H1 (cell line): Measurements from ENCODE around the gene MED16. TPM values are rescaled to one million over a fixed set of nuclear protein-coding genes. Genes with fewer than 3 reads are reported as not detected.

Source experiments
- CTCF ChIA-PET: fragments of 300-600 bp; sonication (Branson Sonifier 250); formaldehyde crosslinking; loops from one replicate; lab custom pipeline; 2021; ENCODE audit not compliant: partially characterized antibody; lab: Charles Lee
- POLR2A ChIA-PET: fragments of 300-600 bp; sonication (Branson Sonifier 250); formaldehyde crosslinking; loops from one replicate; lab custom pipeline; 2021; ENCODE audit warnings: inconsistent platforms; ENCODE audit not compliant: partially characterized antibody; lab: Charles Lee
- DNase-seq, 2 experiments: peaks; one replicate each; pipeline versions ENCODE4 v3.0.0 to v3.0.0-alpha.2; 2010 to 2022; ENCODE audit warnings: low spot score in 2 of 2, low read depth in 1 of 2, mixed read lengths in 1 of 2
- FAIRE-seq: peaks from 2 replicates; lab custom pipeline; 2011; peaks lifted over from hg19 to GRCh38; lab: Jason Lieb, UNC
- H2AFZ ChIP-seq: 2 replicates; pipeline ENCODE4 v1.8.1; 2012; ENCODE audit warnings: low read length, inconsistent platforms
- H2AK5ac ChIP-seq: 2 replicates; pipeline ENCODE4 v1.6.1; 2013; ENCODE audit warnings: low read depth, low read length
- H2BK120ac ChIP-seq: replicated peaks from 2 replicates; pipeline ENCODE3; 2013; ENCODE audit warnings: low read depth, low read length, inconsistent platforms
- H2BK12ac ChIP-seq: 2 replicates; pipeline ENCODE4 v1.6.1; 2013; ENCODE audit warnings: low read depth, low read length
- H2BK15ac ChIP-seq: 2 replicates; pipeline ENCODE4 v1.6.1; 2013; ENCODE audit warnings: low read length
- H2BK20ac ChIP-seq: 2 replicates; pipeline ENCODE4 v1.6.1; 2013; ENCODE audit warnings: low read length
- H2BK5ac ChIP-seq: 2 replicates; pipeline ENCODE4 v1.6.1; 2013; ENCODE audit warnings: low read depth, low read length
- H3K14ac ChIP-seq: 2 replicates; pipeline ENCODE4 v1.6.1; 2013; ENCODE audit warnings: inconsistent platforms; ENCODE audit not compliant: insufficient read length
- H3K18ac ChIP-seq: 2 replicates; pipeline ENCODE4 v1.6.1; 2013; ENCODE audit warnings: low read length; ENCODE audit errors: extremely low read depth
- H3K23ac ChIP-seq: 2 replicates; pipeline ENCODE4 v1.6.1; 2013; ENCODE audit warnings: inconsistent platforms; ENCODE audit not compliant: insufficient read length
- H3K23me2 ChIP-seq: 2 replicates; pipeline ENCODE4 v1.6.1; 2013; ENCODE audit warnings: low read depth, low read length
- H3K27ac ChIP-seq: 2 replicates; pipeline ENCODE4 v1.6.1; 2011; ENCODE audit warnings: low read depth, low read length, inconsistent platforms
- H3K27me3 ChIP-seq, 4 experiments: replicated peaks in 1 of 4; 1 replicate in 1 of 4; 2 replicates in 3 of 4; pipeline versions ENCODE4 v1.6.1 to v1.8.1; 2011 to 2013; ENCODE audit warnings: low read length in 3 of 4, mild to moderate bottlenecking in 3 of 4, inconsistent platforms in 2 of 4, mixed read lengths in 2 of 4, moderate library complexity in 1 of 4; ENCODE audit not compliant: control insufficient read depth in 3 of 4, insufficient read depth in 3 of 4; ENCODE audit errors: extremely low read depth in 1 of 4
- H3K36me3 ChIP-seq, 4 experiments: 2 replicates each; pipeline versions ENCODE4 v1.6.1 to v1.8.1; 2011 to 2013; ENCODE audit warnings: mild to moderate bottlenecking in 4 of 4, low read length in 3 of 4, moderate library complexity in 2 of 4, control low read depth in 1 of 4, inconsistent platforms in 1 of 4; ENCODE audit not compliant: insufficient read depth in 4 of 4, control insufficient read depth in 2 of 4
- H3K4ac ChIP-seq: replicated peaks from 2 replicates; pipeline ENCODE3; 2013; ENCODE audit warnings: low read length, low read depth, mixed read lengths, inconsistent platforms; ENCODE audit not compliant: insufficient read length
- H3K4me1 ChIP-seq, 4 experiments: replicated peaks in 1 of 4; 1 replicate in 1 of 4; 2 replicates in 3 of 4; pipeline versions ENCODE4 v1.6.1 to v1.8.1; 2011 to 2013; ENCODE audit warnings: low read length in 3 of 4, inconsistent platforms in 2 of 4, mixed read lengths in 1 of 4; ENCODE audit not compliant: insufficient read depth in 4 of 4, control insufficient read depth in 3 of 4
- H3K4me2 ChIP-seq, 2 experiments: 2 replicates each; pipeline versions ENCODE4 v1.6.1 to v1.8.1; 2011 to 2013; ENCODE audit warnings: low read depth in 2 of 2, low read length in 2 of 2, control low read depth in 1 of 2, inconsistent platforms in 1 of 2, mild to moderate bottlenecking in 1 of 2; ENCODE audit not compliant: insufficient read depth in 1 of 2
- H3K4me3 ChIP-seq, 4 experiments: fragments of 200-600, 300-600 bp in 1 of 4; sonication (generic), shearing (Covaris generic), sonication (Bioruptor Twin) in 1 of 4; 2 replicates each; pipeline versions ENCODE4 v1.5.1 to v1.8.1; 2011 to 2016; ENCODE audit warnings: low read length in 4 of 4, low read depth in 3 of 4, control low read depth in 2 of 4, inconsistent platforms in 2 of 4, mild to moderate bottlenecking in 2 of 4, mixed read lengths in 1 of 4, moderate library complexity in 1 of 4; ENCODE audit not compliant: insufficient read depth in 2 of 4; ENCODE audit errors: extremely low read depth in 1 of 4
- H3K56ac ChIP-seq: replicated peaks from 2 replicates; pipeline ENCODE3; 2013; ENCODE audit warnings: low read depth, mild to moderate bottlenecking, mixed read lengths, low read length, inconsistent platforms; ENCODE audit not compliant: insufficient read length
- H3K79me1 ChIP-seq: 2 replicates; pipeline ENCODE4 v1.6.1; 2013; ENCODE audit warnings: low read depth, low read length, control low read depth
- H3K79me2 ChIP-seq, 2 experiments: 2 replicates each; pipeline versions ENCODE4 v1.6.1 to v1.8.1; 2012 to 2013; ENCODE audit warnings: low read length in 2 of 2, mild to moderate bottlenecking in 2 of 2, inconsistent platforms in 1 of 2; ENCODE audit not compliant: insufficient read depth in 2 of 2, control insufficient read depth in 1 of 2
- H3K9ac ChIP-seq, 4 experiments: replicated peaks in 1 of 4; 1 replicate in 1 of 4; 2 replicates in 3 of 4; pipeline versions ENCODE4 v1.6.1 to v1.8.1; 2011 to 2013; ENCODE audit warnings: low read depth in 3 of 4, low read length in 3 of 4, control low read depth in 2 of 4, mild to moderate bottlenecking in 2 of 4, moderate library complexity in 2 of 4, inconsistent platforms in 1 of 4; ENCODE audit errors: extremely low read depth in 1 of 4
- H3K9me3 ChIP-seq, 2 experiments: 2 replicates each; pipeline versions ENCODE4 v1.6.1 to v1.8.1; 2012 to 2013; ENCODE audit warnings: mild to moderate bottlenecking in 2 of 2, moderate library complexity in 2 of 2, control low read depth in 1 of 2, inconsistent platforms in 1 of 2, low read depth in 1 of 2, low read length in 1 of 2, mixed read lengths in 1 of 2; ENCODE audit not compliant: insufficient read depth in 2 of 2
- H4K20me1 ChIP-seq, 2 experiments: replicated peaks in 1 of 2; 2 replicates each; pipeline versions ENCODE3 to v1.8.1; 2011 to 2013; ENCODE audit warnings: inconsistent platforms in 2 of 2, low read length in 2 of 2, mild to moderate bottlenecking in 1 of 2; ENCODE audit not compliant: insufficient read depth in 2 of 2, control insufficient read depth in 1 of 2
- H4K5ac ChIP-seq: 2 replicates; pipeline ENCODE4 v1.6.1; 2013; ENCODE audit warnings: low read length, low read depth, mixed read lengths, inconsistent platforms; ENCODE audit not compliant: insufficient read length
- H4K8ac ChIP-seq: 2 replicates; pipeline ENCODE4 v1.8.0; 2013; ENCODE audit warnings: mild to moderate bottlenecking, moderate library complexity, low read length, inconsistent platforms; ENCODE audit not compliant: insufficient read depth; ENCODE audit errors: extremely low read depth
- H4K91ac ChIP-seq: replicated peaks from 2 replicates; pipeline ENCODE3; 2013; ENCODE audit warnings: low read length, mixed read lengths, inconsistent platforms; ENCODE audit not compliant: insufficient read length
- EZH2 ChIP-seq: fragments of 200-600 bp; sonication (generic); IDR thresholded peaks from 2 replicates; pipeline ENCODE4 v1.7.1; 2012; ENCODE audit warnings: low read depth, mild to moderate bottlenecking, moderate library complexity, low read length, inconsistent platforms; ENCODE audit not compliant: severe bottlenecking
- HDAC6 ChIP-seq: IDR thresholded peaks from one replicate; pipeline ENCODE4 v1.7.1; 2012; ENCODE audit warnings: low read depth, mild to moderate bottlenecking, inconsistent platforms, low read length, moderate library complexity
- MAFK ChIP-seq: IDR thresholded peaks from 2 replicates; pipeline ENCODE4 v1.6.1; 2012; ENCODE audit warnings: low read depth, mild to moderate bottlenecking, improper control_type of control experiment, low read length
- SIX5 ChIP-seq: IDR thresholded peaks from 2 replicates; pipeline ENCODE4 v1.6.1; 2011; ENCODE audit warnings: mild to moderate bottlenecking, low read depth, low read length
- TCF12 ChIP-seq: IDR thresholded peaks from 2 replicates; pipeline ENCODE4 v1.6.1; 2011; ENCODE audit warnings: low read depth, mild to moderate bottlenecking, low read length
- WGBS, 2 experiments: shearing (Covaris generic) in 1 of 2; methylation state at CpG; one replicate each; pipeline versions ENCODE4 v1.1.6 to v1.1.7; 2013 to 2015; ENCODE audit warnings: low lambda C conversion rate in 2 of 2, mixed read lengths in 2 of 2, inconsistent platforms in 1 of 2, low coverage in 1 of 2, missing lambda C conversion rate in 1 of 2; ENCODE audit not compliant: insufficient replicate concordance in 2 of 2, insufficient coverage in 1 of 2, insufficient read length in 1 of 2; ENCODE audit errors: extremely low coverage in 1 of 2, missing lambda C conversion rate in 1 of 2; 5-methylcytosine and 5-hydroxymethylcytosine counted together
- polyA plus RNA-seq, 7 experiments: library from polyadenylated mRNA; depleted of rRNA in 3 of 7; stranded (reverse) in 5 of 7; unstranded in 2 of 7; fragments of >200 nt in 5 of 7; fragments of 200-250 nt in 2 of 7; gene quantifications; 1 replicate in 5 of 7; 2 replicates in 1 of 7; 4 replicates in 1 of 7; pipeline versions ENCODE4 v1.2.1 to v1.2.3, GENCODE V29; 2011 to 2013; ENCODE audit warnings: missing spikeins in 2 of 7, mixed read lengths in 2 of 7
- total RNA-seq: library from RNA; stranded (reverse); fragmentation: NEBNext Ultra II Directional; extraction: Animal tissue kit (Norgen Biotek cat#: 25700); gene quantifications from 2 replicates; pipeline ENCODE4 v1.2.1, GENCODE V29; 2021

The MED16 gene
- total and polyA plus RNA-seq, 2 of the 8 experiments (the other 6 are each of a cell fraction or from before 2014, with no cell fraction given): 51.0 to 67.2 TPM

DNA sequence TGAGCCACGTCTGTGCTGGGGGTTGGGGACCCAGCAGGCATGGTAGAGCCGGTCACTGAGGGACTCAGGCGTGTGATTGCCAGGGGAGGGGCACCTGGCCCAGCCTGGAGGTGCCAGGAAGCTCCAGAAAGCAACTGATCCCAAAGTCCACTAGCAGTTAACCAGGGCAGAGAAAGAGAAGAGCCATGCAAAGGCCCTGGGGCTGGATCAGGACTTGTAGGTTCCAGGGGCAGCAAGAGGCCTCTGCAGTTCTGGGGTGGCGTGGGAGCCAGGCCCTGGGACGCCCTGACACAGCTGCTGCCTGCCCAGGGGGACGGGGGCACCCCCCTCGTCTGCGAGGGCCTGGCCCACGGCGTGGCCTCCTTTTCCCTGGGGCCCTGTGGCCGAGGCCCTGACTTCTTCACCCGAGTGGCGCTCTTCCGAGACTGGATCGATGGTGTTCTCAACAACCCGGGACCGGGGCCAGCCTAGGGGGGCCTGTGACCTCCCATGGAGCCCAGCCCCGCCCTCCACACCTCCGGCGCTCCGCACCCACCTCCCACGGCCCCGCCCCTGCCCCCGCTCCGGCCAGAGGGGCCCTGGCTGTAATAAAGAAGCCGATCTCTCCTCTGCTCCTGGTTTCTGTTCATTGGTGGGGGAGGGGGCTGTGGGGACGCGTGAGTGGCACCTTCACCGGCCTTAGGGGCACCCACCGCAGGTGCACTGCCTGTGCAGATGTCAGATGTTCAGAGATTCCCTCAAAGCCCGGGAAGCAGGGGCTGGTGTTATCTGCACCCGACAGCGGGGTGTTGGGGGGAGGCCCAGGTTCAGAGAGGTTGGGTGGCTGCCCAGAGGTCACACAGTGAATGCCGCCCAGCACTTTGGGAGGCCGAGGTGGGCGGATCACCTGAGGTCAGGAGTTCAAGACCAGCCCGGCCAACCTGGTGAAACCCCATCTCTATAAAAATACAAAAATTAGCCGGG lies 61.3 kb downstream of the MED16 start:
- Histone ChIP-seq H3K18ac (no peak overlapping the region), H3K79me1 (no peaks in the 10 kb centered on the region), H3K27ac (no peak overlapping the region), H2BK5ac (no peak overlapping the region), H3K9ac (no peak overlapping the region), H3K23me2 (no peaks in the 10 kb centered on the region), H4K20me1 (no peaks in the 10 kb centered on the region), H3K4me3 (no peak overlapping the region), H4K91ac (no peak overlapping the region), H4K5ac (no peak overlapping the region), H2BK15ac (no peak overlapping the region), H2AFZ (no peak overlapping the region), H3K14ac (no peak overlapping the region), H4K8ac (0 out of 2 replicates have a peak overlapping the region, but pooled peaks have one; percentile 51), H2BK120ac (no peak overlapping the region), H3K36me3 (no peaks in the 10 kb centered on the region), H2BK20ac (no peak overlapping the region), H3K4ac (no peak overlapping the region), H3K23ac (no peak overlapping the region), H3K79me2 (no peaks in the 10 kb centered on the region), H3K27me3 (no peaks in the 10 kb centered on the region), H3K4me1 (no peaks in the 10 kb centered on the region), H3K4me2 (no peak overlapping the region), H3K56ac (no peak overlapping the region), H2AK5ac (no peak overlapping the region), H2BK12ac (no peak overlapping the region), H3K9me3 (no peaks in the 10 kb centered on the region)
- no peak for FAIRE-seq
- WGBS, 2 experiments: 87% methylated on average over 22 of the region's 38 CpGs; no CpG with 5 or more reads in 1 of the 2 experiments
- ChIA-PET CTCF (interaction anchor here (0.6 to 1.7 kb wide), 6 partner anchors 7 to 810 kb away, joined by 3 to 4 read pairs (median 3); no protein-coding TSS in a partner anchor), POLR2A (interaction anchor here (1.1 to 1.8 kb wide), 3 partner anchors 12 to 19 kb away, joined by 3 to 4 read pairs (median 4); no protein-coding TSS in a partner anchor)
- no peak for DNase-seq
- no peak for TF ChIP-seq MAFK
- no peak for TF ChIP-seq SIX5
- no peak for TF ChIP-seq EZH2
- TF ChIP-seq HDAC6: no peak
- TF ChIP-seq TCF12: no peak
